B cell (primary cell): Measurements from ENCODE around the gene NPAS3. TPM values are rescaled to one million over a fixed set of nuclear protein-coding genes. Genes with fewer than 3 reads are reported as not detected.

ENCODE experiments used
- ATAC-seq: fragments of 200-7000 bp; cut with Tn5 transposase; one replicate; pipeline ENCODE4 v1.10.0; 2021; ENCODE audit warnings: low read depth, mild to moderate bottlenecking, moderate number of reproducible peaks, moderate library complexity
- CTCF ChIA-PET: fragments of 350-600 bp; sonication (Branson Sonifier 250); formaldehyde crosslinking; loops from one replicate; lab custom pipeline; 2021; ENCODE audit warnings: antibody characterized with exemption, inconsistent platforms; lab: Charles Lee
- POLR2A ChIA-PET: fragments of 350-600 bp; sonication (Branson Sonifier 250); formaldehyde crosslinking; loops from one replicate; lab custom pipeline; 2021; ENCODE audit warnings: antibody characterized with exemption; lab: Charles Lee
- DNase-seq: peaks from one replicate; pipeline ENCODE4 v3.0.0; 2013
- H2AFZ ChIP-seq: 2 replicates; pipeline ENCODE4 v1.6.1; 2012; ENCODE audit warnings: mild to moderate bottlenecking, low read depth, low read length; ENCODE audit not compliant: insufficient read depth, poor library complexity, severe bottlenecking
- H3K27ac ChIP-seq, 2 donors: 1 replicate in 1 of 2; 2 replicates in 1 of 2; pipeline ENCODE4 v1.5.1; 2012 to 2013; ENCODE audit warnings: low read length in 2 of 2, mild to moderate bottlenecking in 2 of 2, moderate library complexity in 1 of 2
- H3K27me3 ChIP-seq, 4 experiments: fragments of 200-600 bp in 1 of 4; sonication (generic) in 1 of 4; replicated peaks in 1 of 4; 1 replicate in 2 of 4; 2 replicates in 2 of 4; pipeline versions ENCODE4 v1.6.1 to v1.7.0; 2013 to 2016; ENCODE audit warnings: low read length in 3 of 4, mild to moderate bottlenecking in 2 of 4, mixed read lengths in 1 of 4, moderate library complexity in 1 of 4; ENCODE audit not compliant: insufficient read depth in 4 of 4, control insufficient read depth in 3 of 4; ENCODE audit errors: control extremely low read depth in 1 of 4
- H3K36me3 ChIP-seq, 2 experiments: replicated peaks in 1 of 2; 1 replicate in 1 of 2; 2 replicates in 1 of 2; pipeline versions ENCODE4 v1.6.1 to v1.7.1; 2013; ENCODE audit warnings: low read length in 1 of 2; ENCODE audit not compliant: insufficient read depth in 2 of 2, control insufficient read depth in 1 of 2; ENCODE audit errors: control extremely low read depth in 1 of 2, extremely low read depth in 1 of 2
- H3K4me1 ChIP-seq, 2 donors: fragments of 200-600 bp in 1 of 2; sonication (generic) in 1 of 2; 1 replicate in 1 of 2; 2 replicates in 1 of 2; pipeline versions ENCODE4 v1.5.1 to v1.6.1; 2013 to 2017; ENCODE audit warnings: low read length in 2 of 2; ENCODE audit not compliant: control insufficient read depth in 2 of 2, insufficient read depth in 2 of 2
- H3K4me2 ChIP-seq: replicated peaks from 2 replicates; pipeline ENCODE3; 2012; ENCODE audit warnings: mild to moderate bottlenecking, low read depth, low read length; ENCODE audit not compliant: poor library complexity, severe bottlenecking
- H3K4me3 ChIP-seq, 5 experiments: fragments of 200-600 bp in 1 of 5; sonication (generic) in 1 of 5; 1 replicate in 3 of 5; 2 replicates in 2 of 5; pipeline versions ENCODE4 v1.5.1 to v1.7.0; 2011 to 2016; ENCODE audit warnings: low read length in 4 of 5, mild to moderate bottlenecking in 4 of 5, low read depth in 2 of 5, control low read depth in 1 of 5, moderate library complexity in 1 of 5; ENCODE audit not compliant: insufficient read depth in 1 of 5; ENCODE audit errors: control extremely low read depth in 1 of 5, extremely low read depth in 1 of 5
- H3K79me2 ChIP-seq: fragments of 200-600 bp; sonication (generic); one replicate; pipeline ENCODE4 v1.6.0; 2016; ENCODE audit warnings: low read length; ENCODE audit not compliant: control insufficient read depth, insufficient read depth
- H3K9ac ChIP-seq: fragments of 200-600 bp; sonication (generic); 2 replicates; pipeline ENCODE4 v1.6.1; 2017; ENCODE audit warnings: mild to moderate bottlenecking, low read length, moderate library complexity
- H3K9me3 ChIP-seq, 3 donors: one replicate each; pipeline versions ENCODE4 v1.6.1 to v1.7.1; 2013; ENCODE audit warnings: low read length in 2 of 3; ENCODE audit not compliant: control insufficient read depth in 2 of 3, insufficient read depth in 1 of 3; ENCODE audit errors: control extremely low read depth in 1 of 3
- H4K20me1 ChIP-seq: 2 replicates; pipeline ENCODE4 v1.6.0; 2012; ENCODE audit warnings: mild to moderate bottlenecking, low read length; ENCODE audit not compliant: insufficient read depth, control insufficient read depth, poor library complexity, severe bottlenecking
- H3K27ac Mint-ChIP-seq: one replicate; pipeline ENCODE4 v1.8.0; 2021; ENCODE audit warnings: mixed read lengths
- H3K27me3 Mint-ChIP-seq: one replicate; pipeline ENCODE4 v1.8.0; 2021; ENCODE audit warnings: mixed read lengths
- H3K4me1 Mint-ChIP-seq: one replicate; pipeline ENCODE4 v1.8.0; 2021; ENCODE audit warnings: mixed read lengths
- H3K4me3 Mint-ChIP-seq: one replicate; pipeline ENCODE4 v1.8.0; 2021; ENCODE audit warnings: mixed read lengths
- H3K9me3 Mint-ChIP-seq: one replicate; pipeline ENCODE4 v1.8.0; 2022; ENCODE audit warnings: mixed read lengths; ENCODE audit not compliant: insufficient read depth
- EZH2 ChIP-seq: IDR thresholded peaks from 2 replicates; pipeline ENCODE4 v1.6.1; 2012; ENCODE audit warnings: borderline replicate concordance, low read depth, mild to moderate bottlenecking, moderate library complexity, low read length; ENCODE audit not compliant: insufficient read depth, poor library complexity, severe bottlenecking
- WGBS: methylation state at CpG from one replicate; pipeline ENCODE4 v1.1.5; 2013; ENCODE audit warnings: missing lambda C conversion rate; ENCODE audit not compliant: insufficient coverage; 5-methylcytosine and 5-hydroxymethylcytosine counted together
- intact Hi-C: fragments of 100-400 bp; cut with micrococcal nuclease; formaldehyde crosslinking; loops from one replicate; pipeline ENCODE4 v1.10.0; 2022
- polyA plus RNA-seq: library from polyadenylated mRNA; depleted of rRNA; stranded (reverse); fragments of >200 nt; gene quantifications from 2 replicates; pipeline ENCODE4 v1.2.3, GENCODE V29; 2012
- total RNA-seq, 2 donors: library from RNA; stranded (reverse); fragments of 120-200 nt in 1 of 2; gene quantifications; 1 replicate in 1 of 2; 2 replicates in 1 of 2; pipeline versions ENCODE4 v1.2.3 to v1.2.4, GENCODE V29; 2013 to 2022
- TF ChIP-seq, protein P1 (sequence below): fragments of 200-600 bp; IDR thresholded peaks from one replicate; pipeline ENCODE4 v1.8.0; 2022; ENCODE audit warnings: antibody characterized with exemption, mild to moderate bottlenecking

The NPAS3 gene
- total and polyA plus RNA-seq, 2 donors (not counting 1 experiment from before 2014, with no cell fraction given) = not detected

DNA sequence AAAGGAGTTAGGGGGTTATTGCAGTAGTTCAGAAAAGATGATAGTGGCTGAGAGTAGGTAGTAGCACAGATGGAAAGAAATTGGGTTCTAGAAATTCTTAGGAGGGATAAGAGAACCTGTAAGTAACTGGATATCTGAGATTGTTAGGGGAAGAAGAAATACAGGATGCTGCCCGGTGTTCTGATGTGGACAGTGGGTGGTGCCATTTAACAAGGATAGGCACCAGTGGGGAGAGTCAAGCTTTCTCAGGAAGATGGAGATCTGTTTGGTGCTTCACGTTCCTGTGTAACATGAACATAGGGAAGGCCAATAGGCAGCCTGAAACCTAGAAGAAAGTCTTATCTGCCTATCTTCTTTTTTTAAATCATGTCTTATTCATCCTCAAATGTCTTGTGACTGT is 245.9 kb downstream of the NPAS3 start:
- Histone ChIP-seq H3K4me3 (no peak overlapping the region), H3K36me3 (no peaks in the 10 kb centered on the region), H3K4me1 (no peaks in the 10 kb centered on the region), H3K79me2 (no peaks in the 10 kb centered on the region), H3K27me3 (no peaks in the 10 kb centered on the region), H4K20me1 (no peaks in the 10 kb centered on the region), H3K9ac (no peak overlapping the region), H2AFZ (no peak overlapping the region), H3K9me3 (no peaks in the 10 kb centered on the region), H3K27ac (no peak overlapping the region), H3K4me2 (no peak overlapping the region)
- CTCF ChIA-PET = no interaction called here
- no peak for DNase-seq
- TF ChIP-seq, protein P1, sequence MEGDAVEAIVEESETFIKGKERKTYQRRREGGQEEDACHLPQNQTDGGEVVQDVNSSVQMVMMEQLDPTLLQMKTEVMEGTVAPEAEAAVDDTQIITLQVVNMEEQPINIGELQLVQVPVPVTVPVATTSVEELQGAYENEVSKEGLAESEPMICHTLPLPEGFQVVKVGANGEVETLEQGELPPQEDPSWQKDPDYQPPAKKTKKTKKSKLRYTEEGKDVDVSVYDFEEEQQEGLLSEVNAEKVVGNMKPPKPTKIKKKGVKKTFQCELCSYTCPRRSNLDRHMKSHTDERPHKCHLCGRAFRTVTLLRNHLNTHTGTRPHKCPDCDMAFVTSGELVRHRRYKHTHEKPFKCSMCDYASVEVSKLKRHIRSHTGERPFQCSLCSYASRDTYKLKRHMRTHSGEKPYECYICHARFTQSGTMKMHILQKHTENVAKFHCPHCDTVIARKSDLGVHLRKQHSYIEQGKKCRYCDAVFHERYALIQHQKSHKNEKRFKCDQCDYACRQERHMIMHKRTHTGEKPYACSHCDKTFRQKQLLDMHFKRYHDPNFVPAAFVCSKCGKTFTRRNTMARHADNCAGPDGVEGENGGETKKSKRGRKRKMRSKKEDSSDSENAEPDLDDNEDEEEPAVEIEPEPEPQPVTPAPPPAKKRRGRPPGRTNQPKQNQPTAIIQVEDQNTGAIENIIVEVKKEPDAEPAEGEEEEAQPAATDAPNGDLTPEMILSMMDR = no peak
- no peak for TF ChIP-seq EZH2
- no peaks in the 10 kb centered on the region for H3K9me3 Mint-ChIP-seq
- no peak for ATAC-seq
- POLR2A ChIA-PET = no interaction called here
- no peaks in the 10 kb centered on the region for H3K4me1 Mint-ChIP-seq
- intact Hi-C loops = no loop called here
- no peak overlapping the region for H3K4me3 Mint-ChIP-seq
- WGBS = 100% methylated on average over 1 of the region's 2 CpGs
- no peaks in the 10 kb centered on the region for H3K27me3 Mint-ChIP-seq
- H3K27ac Mint-ChIP-seq = no peak overlapping the region

DNA sequence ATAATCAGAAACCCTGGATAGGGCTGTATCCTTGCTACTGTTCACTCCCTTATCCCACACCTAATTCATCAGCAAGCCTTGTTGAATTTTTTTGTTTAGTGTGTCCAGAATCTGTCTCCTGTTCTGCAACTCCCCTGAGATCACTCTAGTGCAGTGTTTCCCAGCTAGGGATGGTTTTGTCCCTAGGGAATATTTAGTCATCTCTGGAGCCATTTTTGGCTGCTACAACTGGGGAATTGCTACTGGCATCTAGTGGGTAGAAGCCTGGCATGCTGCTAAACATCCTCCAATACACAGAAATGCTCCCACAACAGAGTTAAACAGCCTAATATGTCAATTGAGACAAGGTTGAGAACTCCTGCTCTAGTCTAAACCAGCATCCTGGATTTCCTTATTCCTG is 248.0 kb downstream of the NPAS3 start:
- H3K9ac ChIP-seq = no peak overlapping the region
- no peak overlapping the region for H3K4me2 ChIP-seq
- H3K79me2 ChIP-seq = no peaks in the 10 kb centered on the region
- H3K9me3 Mint-ChIP-seq = no peaks in the 10 kb centered on the region
- no peaks in the 10 kb centered on the region for H3K27me3 ChIP-seq
- H3K27me3 Mint-ChIP-seq = no peaks in the 10 kb centered on the region
- TF ChIP-seq, protein P1 = no peak
- no peak for TF ChIP-seq EZH2
- H3K4me3 ChIP-seq = no peak overlapping the region
- intact Hi-C loops = no loop called here
- ATAC-seq (no peak), DNase-seq (no peak)
- no peaks in the 10 kb centered on the region for H3K4me1 ChIP-seq
- no peaks in the 10 kb centered on the region for H3K9me3 ChIP-seq
- H3K36me3 ChIP-seq = no peaks in the 10 kb centered on the region
- ChIA-PET POLR2A (no interaction called here), CTCF (no interaction called here)
- H3K4me1 Mint-ChIP-seq = no peaks in the 10 kb centered on the region
- H3K27ac ChIP-seq = no peak overlapping the region
- H3K4me3 Mint-ChIP-seq = no peak overlapping the region
- no peaks in the 10 kb centered on the region for H4K20me1 ChIP-seq
- H3K27ac Mint-ChIP-seq = no peak overlapping the region
- no peak overlapping the region for H2AFZ ChIP-seq
